PFSK-1 (cell line): ENCODE measurements around the gene RBMS3.

Experiments used
- POLR2AphosphoS5 ChIP-seq: IDR thresholded peaks from 2 replicates; pipeline ENCODE4 v1.6.1; 2012; ENCODE audit warnings: low read depth, mild to moderate bottlenecking, control low read depth, low read length, moderate library complexity
- TAF1 ChIP-seq: IDR thresholded peaks from 2 replicates; pipeline ENCODE4 v1.6.1; 2012; ENCODE audit warnings: low read length, control low read depth, borderline replicate concordance; ENCODE audit not compliant: insufficient read depth
- TF ChIP-seq, protein P1 (sequence below), 2 experiments: IDR thresholded peaks; 2 replicates each; pipeline versions ENCODE4 v1.6.1 to v1.8.0; 2011 to 2012; ENCODE audit warnings: low read depth in 2 of 2, low read length in 2 of 2, control low read depth in 1 of 2, inconsistent platforms in 1 of 2, mild to moderate bottlenecking in 1 of 2, moderate library complexity in 1 of 2; ENCODE audit not compliant: insufficient read depth in 1 of 2

DNA sequence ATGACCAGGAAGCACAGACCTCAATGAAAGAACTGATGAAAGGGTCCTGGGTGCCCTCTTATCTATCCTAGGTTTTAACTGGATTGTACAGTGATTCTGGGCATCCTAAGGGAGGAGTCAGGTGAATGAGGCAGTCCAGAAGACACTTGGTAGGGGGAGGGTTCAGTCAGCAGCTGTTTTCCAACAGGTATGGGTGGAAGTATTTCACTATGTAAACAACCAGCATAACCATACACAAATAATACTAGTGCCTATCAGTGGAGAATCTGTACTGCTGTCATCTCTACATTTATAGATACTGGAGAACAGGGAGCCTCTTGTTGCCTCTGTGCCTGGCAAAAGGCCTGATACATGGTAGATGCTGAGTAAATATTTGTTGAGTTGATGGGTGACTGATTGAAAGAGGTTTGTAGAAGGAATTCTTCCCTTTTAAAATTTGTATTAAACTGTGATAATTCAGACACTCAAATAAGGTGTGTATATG is 328.5 kb downstream of the RBMS3 start:
- TF ChIP-seq TAF1 (no peak), POLR2AphosphoS5 (no peak)
- TF ChIP-seq, protein P1, sequence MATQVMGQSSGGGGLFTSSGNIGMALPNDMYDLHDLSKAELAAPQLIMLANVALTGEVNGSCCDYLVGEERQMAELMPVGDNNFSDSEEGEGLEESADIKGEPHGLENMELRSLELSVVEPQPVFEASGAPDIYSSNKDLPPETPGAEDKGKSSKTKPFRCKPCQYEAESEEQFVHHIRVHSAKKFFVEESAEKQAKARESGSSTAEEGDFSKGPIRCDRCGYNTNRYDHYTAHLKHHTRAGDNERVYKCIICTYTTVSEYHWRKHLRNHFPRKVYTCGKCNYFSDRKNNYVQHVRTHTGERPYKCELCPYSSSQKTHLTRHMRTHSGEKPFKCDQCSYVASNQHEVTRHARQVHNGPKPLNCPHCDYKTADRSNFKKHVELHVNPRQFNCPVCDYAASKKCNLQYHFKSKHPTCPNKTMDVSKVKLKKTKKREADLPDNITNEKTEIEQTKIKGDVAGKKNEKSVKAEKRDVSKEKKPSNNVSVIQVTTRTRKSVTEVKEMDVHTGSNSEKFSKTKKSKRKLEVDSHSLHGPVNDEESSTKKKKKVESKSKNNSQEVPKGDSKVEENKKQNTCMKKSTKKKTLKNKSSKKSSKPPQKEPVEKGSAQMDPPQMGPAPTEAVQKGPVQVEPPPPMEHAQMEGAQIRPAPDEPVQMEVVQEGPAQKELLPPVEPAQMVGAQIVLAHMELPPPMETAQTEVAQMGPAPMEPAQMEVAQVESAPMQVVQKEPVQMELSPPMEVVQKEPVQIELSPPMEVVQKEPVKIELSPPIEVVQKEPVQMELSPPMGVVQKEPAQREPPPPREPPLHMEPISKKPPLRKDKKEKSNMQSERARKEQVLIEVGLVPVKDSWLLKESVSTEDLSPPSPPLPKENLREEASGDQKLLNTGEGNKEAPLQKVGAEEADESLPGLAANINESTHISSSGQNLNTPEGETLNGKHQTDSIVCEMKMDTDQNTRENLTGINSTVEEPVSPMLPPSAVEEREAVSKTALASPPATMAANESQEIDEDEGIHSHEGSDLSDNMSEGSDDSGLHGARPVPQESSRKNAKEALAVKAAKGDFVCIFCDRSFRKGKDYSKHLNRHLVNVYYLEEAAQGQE (IDR thresholded peaks at IDR 0.05; ENCODE audit: insufficient read depth in 1 of 2, low read depth in 2 of 2, low read length in 2 of 2): no peak
